ENCODE measurements around the gene SEC14L1.

Gene SEC14L1

DNA sequence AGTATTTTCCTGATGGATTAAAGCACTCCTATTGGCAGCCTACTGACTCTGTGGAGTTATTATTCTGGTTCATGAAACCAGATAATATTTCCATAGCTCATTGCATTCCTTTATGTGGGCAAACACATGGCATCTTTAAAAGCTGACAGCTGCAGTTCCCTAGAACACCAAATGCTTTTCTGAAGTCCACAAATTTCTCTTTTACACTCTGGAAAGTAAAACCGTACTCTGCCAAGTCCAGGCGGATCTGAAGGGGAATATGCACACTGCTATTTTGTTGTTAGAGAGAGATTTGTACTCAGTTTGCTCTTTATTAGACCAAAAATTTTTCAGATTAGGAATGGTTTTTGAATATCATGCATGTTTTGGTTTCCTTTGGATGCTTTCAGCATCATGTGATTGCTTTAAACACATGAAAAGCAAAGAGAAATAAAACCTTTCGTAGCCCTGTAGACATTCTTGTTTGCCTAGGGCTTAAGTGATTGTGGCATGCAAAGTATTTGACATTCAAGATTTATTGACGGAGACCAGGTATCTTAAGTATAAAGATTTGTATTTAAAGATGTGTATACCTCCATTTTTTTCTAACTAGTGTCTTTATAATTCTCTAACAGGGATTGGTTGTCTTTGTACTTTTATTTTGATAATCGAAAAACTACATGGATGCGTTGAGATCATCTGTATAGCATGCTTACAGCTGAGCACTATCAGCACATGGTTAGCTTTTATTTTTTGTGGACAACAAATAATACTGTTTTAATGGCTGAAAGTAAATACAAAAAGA, 19.5 kb downstream of the SEC14L1 start:
- in situ Hi-C loops (cut with HindIII; ENCODE audit: low sequenced_read_pairs): loop anchor here (25.0 kb wide), 1 partner anchor 423 kb away; the partner anchor contains the start of genes JMJD6, METTL23, MFSD11 and SRSF2

DNA sequence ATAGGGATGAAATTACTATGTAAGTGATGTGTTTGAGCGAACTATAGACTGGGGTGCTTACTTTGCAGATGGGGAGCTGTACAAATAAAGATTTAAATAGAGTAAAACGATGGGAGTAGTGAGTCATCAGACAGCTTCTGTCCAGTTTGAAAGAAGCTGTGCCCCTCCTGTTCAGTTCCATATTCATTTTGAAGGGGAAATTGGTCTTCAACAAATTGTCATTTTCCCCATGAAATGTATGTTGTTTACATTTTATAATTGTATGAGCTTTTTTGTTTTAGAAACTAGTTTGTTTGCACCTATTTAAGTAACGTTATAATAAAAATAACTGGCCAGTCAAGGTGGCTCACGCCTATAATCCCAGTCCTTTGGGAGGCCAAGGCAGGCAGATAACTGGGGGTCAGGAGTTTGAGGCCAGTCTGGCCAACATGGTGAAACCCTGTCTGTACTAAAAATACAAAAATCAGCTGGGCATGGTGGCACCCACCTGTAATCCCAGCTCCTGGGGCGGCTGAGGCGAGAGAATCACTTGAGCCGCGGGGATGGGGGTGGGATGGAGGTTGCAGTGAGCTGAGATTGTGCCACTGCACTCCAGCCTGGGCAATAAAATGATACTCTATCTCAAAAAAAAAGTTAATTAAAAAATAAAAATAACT, 20.2 kb downstream of the SEC14L1 start:
- in situ Hi-C loops (cut with HindIII; ENCODE audit: low sequenced_read_pairs): loop anchor here (25.0 kb wide), 1 partner anchor 424 kb away; the partner anchor contains the start of genes JMJD6, METTL23, MFSD11 and SRSF2

DNA sequence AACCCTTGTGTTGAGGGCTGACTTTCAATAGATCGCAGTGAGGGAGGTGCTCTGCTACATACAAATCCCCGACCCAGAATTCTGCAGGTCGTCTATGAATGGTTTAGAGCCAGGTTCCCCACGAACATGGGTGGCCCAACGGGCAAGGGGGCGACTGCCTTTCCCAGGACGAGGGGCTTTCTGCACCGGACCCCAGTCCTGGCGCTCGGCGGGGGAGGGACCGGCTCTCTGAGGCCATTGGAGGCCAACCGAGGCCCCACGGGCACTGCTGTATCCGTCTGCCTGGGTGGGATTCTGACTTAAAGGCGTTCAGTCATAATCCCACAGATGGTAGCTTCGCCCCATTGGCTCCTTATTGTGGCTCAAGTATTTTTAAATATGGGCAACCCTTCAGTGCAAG, 21.2 kb downstream of the SEC14L1 start:
- in situ Hi-C loops (cut with HindIII; ENCODE audit: low sequenced_read_pairs): loop anchor here (25.0 kb wide), 1 partner anchor 425 kb away; the partner anchor contains the start of genes JMJD6, METTL23, MFSD11 and SRSF2

DNA sequence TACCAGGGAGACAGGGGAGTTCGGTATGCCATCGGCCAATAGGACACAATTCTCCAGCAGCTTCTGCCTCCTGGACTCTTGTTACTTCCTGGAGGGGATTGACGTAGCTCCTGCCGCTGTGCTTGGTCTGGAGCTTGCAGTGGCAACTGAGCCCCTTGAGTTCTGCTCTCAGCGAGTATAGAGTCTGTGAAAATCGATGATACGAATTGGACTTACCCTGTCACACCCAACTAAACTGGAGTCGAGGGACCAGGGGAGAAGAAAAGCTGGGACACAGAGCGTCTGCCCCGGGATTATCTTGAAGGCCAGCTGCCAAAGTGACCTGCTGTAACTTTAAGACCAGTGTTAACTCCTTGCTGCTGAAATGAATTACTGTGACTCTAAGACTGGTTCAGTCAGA, 22.2 kb downstream of the SEC14L1 start:
- in situ Hi-C loops (cut with HindIII; ENCODE audit: low sequenced_read_pairs): loop anchor here (25.0 kb wide), 1 partner anchor 426 kb away; the partner anchor contains the start of genes JMJD6, METTL23, MFSD11 and SRSF2

DNA sequence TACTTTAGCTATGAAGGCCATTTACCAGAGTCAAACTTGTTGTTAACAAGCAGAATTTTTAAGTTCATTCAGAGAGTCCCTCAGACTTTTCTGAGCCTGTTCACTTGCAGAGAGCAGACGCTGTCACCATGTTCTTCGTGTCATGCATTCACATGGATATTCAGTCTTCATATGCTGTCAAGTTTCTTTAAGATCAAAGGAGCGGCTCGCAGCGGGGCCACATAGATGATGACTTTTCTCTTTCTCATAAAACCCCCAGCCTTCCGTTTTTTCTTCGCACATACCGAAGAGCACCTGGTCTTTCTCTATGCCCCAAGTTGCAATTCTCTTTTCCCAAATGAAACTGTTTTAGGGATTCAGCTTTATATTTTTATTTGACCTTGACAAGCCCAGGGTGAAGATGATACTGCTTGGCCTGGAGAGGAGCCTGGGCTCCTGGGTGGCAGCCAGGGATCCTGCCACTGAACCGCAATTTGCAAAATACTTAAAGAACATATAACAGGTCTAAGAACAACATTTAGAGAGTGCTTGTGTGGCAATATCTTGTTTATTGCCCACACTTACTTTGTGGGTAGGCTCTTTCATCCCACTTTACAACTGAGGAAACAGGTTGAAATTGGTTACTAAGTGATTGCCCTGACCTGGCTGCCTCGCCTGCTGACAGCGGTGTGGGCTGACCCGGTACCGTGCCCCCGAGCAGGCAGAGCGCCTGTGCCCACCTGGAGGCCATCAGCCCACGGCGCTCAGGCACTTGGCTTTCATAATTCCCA, 22.9 kb downstream of the SEC14L1 start:
- in situ Hi-C loops (cut with HindIII; ENCODE audit: low sequenced_read_pairs): loop anchor here (25.0 kb wide), 1 partner anchor 426 kb away; the partner anchor contains the start of genes JMJD6, METTL23, MFSD11 and SRSF2

DNA sequence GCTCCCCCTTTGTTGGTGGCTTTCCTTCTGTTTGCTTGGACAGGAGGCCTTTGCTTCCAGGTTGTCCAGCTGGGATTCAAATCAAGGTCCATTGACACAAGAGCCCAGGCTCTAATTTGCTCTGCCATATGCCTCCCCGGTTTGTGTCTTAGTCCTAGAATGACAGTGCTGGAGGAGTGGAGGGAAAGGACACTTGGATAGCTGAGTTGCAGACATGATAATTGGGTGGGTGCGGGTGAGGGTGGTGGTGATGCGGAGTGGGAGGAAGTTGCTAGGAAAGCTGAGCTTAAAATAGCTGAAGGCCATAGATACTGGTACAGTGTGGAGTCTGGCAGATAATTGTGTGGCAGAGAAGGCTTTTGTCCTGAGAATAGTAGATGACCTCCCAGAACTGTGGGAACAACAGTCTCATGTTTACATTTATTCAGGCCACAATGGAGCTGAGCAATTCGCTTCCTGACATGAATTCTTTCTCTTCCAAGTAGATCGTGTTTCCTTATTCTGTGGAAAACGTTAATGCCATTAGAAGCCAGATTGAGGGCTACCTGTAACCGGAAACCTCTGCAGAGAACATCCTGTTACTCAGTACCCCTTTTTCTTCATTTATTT, 23.8 kb downstream of the SEC14L1 start:
- in situ Hi-C loops (cut with HindIII; ENCODE audit: low sequenced_read_pairs): loop anchor here (25.0 kb wide), 1 partner anchor 427 kb away; the partner anchor contains the start of genes JMJD6, METTL23, MFSD11 and SRSF2

DNA sequence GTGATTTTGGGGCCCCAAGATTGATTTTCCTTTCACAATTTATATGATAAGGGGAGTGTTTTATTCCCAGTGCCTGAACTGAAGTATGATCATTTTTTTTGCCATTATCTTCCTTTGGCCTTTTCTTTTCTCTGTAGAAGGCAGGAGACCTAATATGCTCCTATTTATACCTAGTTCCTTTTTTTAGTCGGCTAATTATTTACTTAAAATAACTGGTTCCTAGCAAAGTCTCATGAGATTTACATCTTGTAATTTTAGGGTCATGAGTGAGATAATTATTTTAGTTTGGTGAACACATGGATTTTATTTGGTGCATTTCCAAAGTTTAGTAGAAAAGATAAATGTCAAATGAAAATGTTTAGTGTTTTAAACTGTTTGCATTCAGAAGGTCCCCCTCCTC, 24.8 kb downstream of the SEC14L1 start:
- in situ Hi-C loops (cut with HindIII; ENCODE audit: low sequenced_read_pairs): loop anchor here (25.0 kb wide), 1 partner anchor 428 kb away; the partner anchor contains the start of genes JMJD6, METTL23, MFSD11 and SRSF2

DNA sequence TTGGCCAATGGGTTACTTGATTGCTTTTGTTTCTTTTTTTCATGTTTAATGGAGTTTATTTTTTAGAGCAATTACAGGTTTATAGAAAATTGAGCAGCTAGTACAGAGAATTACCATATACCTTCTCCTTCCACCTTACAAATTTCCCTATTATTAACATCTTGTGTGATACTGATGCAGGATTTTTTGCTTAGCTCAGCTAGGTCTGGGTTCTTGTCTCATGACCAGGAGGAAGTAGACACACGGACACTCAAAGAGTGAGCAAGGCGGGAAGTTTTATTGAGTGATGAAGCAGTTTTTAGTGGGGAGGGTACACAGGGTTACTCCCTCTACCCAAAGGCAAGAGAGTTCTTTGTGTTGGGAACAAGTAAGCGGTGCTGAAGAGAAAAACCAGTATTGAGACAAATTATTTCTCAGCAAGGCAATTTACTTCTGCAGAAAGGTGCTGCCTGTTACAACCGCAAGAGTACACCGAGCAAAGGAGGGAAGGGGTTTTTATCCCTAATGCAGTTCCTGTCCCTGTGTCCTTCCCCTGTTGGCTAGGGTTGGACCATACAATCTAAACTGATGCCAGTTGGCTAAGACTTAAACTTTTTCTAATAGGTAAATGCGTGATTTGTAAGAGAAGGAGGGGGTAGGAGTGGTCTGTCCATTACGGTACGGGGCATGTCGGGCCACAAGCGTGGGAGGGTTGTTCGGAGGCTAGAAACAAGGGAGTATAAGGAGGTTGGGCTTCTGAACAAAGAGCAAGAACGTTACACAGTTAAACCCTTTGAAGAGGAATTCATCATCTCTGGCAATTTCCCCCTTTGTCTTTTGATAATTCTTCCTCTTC, 26.9 kb downstream of the SEC14L1 start:
- in situ Hi-C loops (cut with HindIII; ENCODE audit: low sequenced_read_pairs): loop anchor here (25.0 kb wide), 1 partner anchor 430 kb away; the partner anchor contains the start of genes JMJD6, METTL23, MFSD11 and SRSF2

DNA sequence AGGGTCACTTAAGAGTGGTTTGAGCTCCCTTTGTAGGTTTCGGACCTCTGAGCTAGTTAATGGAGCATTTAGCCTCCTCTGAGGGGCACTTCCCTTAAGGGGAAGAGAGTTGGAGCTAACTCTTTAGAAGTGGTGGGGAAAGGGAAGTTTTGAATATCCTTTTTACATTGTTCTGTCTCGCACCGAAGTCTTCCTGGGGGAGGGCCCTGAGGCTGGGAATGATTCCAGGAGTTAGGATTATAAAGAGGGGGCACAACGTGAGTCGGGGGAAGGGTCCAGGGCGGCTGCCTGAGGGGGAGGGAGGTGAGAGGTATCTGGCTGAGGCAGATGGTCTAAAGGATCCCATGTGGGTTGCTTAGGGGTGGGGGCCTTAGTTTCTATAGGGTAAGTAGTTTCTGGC, 32.3 kb downstream of the SEC14L1 start:
- in situ Hi-C loops (cut with HindIII; ENCODE audit: low sequenced_read_pairs): loop anchor here (25.0 kb wide), 1 partner anchor 436 kb away; the partner anchor contains the start of genes JMJD6, METTL23, MFSD11 and SRSF2

DNA sequence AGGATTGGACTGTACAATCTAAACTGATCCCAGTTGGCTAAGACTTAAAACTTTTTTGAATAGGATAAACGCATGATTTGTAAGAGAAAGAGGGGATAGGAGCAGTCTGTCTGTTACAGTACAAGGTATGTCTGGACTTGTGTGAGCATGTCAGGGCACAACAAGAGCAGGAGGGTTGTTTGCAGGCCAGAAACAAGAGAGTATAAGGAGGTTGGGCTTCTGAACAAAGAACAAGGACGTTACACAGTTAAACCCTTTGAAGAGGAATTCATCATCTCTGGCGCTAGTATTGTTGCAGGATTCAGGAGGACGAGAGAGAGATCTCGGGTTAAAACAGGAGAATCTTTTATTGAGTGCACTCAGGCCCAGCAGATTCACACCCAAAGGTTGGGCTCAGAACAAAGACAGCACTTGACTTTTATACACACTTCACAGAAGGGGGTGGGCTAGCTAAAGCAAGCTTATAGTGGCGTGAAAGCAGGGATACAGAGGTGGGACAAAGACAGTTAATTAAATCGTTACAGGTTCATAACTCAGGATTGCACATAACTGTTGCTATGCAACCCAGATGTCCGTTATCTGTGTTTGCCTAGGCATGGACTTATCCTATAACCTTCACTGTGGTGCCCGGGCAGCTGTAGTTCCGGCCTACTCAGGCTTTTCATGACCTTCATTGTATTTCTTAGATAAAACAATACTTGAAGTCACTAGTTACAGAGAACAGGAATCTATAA, 34.3 kb downstream of the SEC14L1 start:
- in situ Hi-C loops (cut with HindIII; ENCODE audit: low sequenced_read_pairs): loop anchor here (25.0 kb wide), 1 partner anchor 438 kb away; the partner anchor contains the start of genes JMJD6, METTL23, MFSD11 and SRSF2

DNA sequence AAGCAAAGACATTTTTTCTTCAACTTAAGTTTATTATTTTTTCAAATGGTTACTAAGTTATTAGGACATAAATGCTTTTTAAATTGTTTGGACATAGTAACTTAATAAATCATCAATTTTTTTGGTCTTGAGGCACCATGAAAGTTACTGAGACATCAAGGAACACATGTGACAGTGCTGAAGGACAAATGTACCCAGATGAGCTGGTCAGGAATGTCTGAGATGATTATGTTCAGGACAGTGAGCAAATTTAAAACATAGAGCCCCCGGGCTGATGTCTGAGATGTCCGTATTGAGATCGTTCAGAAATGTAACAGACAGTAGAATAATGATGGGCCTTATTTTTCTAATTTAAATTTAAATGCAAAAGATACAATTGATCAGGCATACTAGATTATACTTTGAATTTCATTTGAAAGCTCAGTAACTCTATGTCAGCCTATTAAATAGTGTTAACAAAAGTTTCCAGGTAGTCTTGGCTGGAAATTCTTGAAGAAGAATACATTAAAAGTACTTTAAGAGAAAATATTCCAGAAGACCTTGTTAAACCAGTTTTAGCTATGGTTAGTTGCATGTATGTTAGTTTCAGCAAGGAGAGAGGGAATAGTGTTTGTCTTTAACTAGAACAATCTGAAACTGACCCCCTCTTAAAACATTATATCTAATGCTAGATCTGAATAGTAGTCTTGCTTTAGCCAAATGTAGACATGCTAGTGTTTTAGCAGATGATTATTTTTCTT, 36.4 kb downstream of the SEC14L1 start:
- in situ Hi-C loops (cut with HindIII; ENCODE audit: low sequenced_read_pairs): no loop called here

DNA sequence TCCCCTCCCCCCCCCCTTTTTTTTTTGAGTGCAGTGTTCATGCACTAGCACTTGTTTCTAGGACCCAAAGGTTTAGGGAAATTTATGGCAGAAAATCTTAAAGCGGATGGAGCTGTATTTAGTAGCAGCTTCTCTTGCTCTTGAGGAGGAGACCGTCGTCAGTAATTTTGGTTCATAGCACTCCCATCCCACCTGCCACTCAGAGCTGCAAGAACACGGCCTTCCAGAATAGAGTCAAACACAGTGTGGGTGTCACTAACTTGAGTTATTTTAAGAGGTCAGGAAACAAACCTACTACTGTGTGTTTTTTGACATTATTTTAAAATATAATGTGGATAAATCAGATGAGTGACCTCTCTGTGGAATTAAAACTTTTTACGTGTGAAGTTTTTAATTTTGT, 37.3 kb downstream of the SEC14L1 start:
- in situ Hi-C loops (cut with HindIII; ENCODE audit: low sequenced_read_pairs): no loop called here

DNA sequence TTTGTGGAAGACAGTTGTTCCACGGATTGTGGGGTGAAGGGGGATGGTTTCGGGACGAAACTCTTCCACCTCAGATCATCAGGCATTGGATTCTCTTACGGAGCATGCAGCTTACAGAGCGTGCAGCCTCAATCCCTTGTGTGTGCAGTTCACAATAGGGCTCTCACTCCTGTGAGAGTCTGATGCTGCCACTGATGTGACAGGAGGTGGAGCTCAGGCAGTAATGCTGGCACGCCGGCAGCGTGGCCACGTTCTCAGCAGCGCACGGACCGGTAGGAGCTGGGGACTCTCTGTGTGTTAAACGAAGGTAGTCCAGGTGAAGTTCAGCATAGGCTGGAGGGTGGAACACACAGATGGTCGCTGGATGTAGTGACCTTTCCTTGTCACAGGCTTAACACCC, 37.8 kb downstream of the SEC14L1 start:
- in situ Hi-C loops (cut with HindIII; ENCODE audit: low sequenced_read_pairs): no loop called here

DNA sequence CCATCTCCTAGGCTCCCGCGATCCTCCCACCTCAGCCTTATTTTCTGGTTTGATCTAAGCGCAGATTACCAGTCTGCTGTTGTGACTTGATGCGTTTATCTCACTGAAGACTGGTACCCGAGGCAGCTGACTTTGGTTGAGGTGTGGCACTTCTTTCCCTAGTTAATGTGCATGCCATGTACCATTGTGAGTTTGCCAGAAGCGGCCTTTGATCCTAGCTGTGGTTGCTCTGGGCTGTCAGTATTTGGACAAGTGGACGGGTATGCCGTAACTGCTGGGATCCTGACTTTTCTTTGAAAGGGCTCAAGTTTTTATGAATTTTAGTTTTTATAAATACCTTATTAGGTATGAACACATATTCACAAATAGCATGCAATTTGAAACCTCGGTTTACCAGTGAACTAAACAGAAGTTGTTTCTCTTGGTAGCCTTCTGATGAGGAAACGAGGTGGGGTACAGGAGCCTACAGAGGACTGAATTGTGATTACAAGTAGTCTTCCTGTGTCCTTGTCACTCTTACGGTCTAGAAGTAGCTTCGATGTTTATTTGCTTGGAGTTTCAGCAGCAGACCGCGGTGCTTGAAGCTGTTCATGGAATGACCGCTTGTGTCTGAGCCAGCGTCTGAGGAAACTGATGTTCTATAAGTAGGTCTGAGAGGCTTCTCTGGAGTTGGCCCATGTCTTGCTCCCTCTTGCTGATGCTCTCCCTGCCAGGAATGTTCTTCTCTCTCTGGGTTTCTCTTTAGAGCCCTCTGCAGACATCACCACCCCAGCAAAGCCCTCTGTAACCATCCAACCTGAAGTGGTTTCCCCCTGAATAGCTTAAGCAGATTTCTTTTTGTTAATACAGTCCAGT, 40.0 kb downstream of the SEC14L1 start:
- in situ Hi-C loops (cut with HindIII; ENCODE audit: low sequenced_read_pairs): no loop called here

DNA sequence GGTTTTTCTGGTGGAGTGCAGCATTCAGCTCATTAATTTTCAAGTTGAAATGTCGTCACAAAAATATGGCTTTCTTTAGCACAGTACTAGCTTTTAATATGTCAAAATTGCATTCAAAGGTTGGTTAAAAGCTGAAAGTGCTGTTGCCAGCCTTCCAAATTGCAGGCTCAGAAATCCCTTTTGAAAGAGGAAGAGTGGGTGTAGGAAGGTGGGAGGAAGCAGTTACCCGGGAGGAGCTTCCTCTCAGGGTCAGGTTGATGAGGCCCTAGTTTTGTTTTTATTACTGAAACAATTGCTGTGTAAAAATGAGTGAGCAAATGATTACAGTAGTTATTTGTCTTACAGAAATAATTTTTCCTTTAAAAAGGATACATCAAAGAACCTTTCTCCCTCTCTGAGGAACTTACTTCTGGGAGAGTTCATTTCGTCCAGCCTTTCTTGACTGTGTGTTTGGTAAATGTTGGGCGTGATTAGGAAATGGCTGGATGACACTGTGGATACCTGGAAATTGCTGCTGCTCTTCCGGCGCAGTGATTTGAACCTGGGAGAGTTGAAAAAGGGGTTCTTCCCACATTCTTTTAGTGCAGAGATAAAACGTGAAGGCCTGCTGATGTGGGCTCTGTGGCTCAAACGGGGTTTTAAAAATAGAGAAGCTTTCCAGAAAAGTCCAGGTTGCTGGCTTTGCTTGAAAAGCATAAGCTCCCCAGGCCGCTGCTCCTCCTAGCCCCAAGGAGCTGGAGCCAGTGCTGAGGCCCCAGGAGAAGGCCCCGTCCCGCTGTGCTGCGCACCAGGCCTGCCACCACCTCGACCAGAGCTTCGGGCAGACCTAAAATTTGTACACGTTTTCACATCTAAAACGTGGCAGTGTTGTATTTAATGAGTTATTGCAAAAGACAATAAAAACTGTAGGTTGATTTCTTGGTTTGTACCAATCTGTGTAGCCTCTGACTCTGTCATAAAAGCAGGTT, 41.7 kb downstream of the SEC14L1 start:
- in situ Hi-C loops (cut with HindIII; ENCODE audit: low sequenced_read_pairs): no loop called here

DNA sequence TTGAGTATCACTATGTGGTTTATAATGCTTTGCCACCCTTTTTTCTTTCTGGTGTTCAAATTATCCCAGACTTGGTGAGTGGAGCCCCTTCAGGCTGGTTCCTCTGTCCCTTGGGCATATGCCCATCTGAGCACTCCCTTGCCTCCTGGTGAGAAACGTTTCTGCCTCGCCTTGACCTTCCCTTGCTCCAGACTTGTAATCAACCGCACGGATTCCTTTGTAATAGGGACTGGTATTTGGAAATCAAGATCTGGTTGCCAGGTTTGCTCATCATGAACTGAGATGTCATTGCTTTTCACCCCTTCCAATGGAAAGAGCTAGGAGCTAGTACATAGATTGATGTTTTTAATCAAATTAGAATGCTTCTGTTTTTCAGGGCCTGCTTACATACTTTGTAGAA, 43.7 kb downstream of the SEC14L1 start:
- in situ Hi-C loops (cut with HindIII; ENCODE audit: low sequenced_read_pairs): no loop called here

Measured in endothelial cell of hepatic sinusoid (primary cell).